NOMO-1 treated with dmso at 0.1 percent for 144 hours (cell line): ENCODE data around the gene SYCE1.

Source experiments
- DNase-seq: peaks from one replicate; lab custom pipeline; 2025; ENCODE audit not compliant: unreplicated experiment; lab: John Stamatoyannopoulos, UW

SYCE1 gene

GRCh38 chr10:133516057-133516456, 49.3 kb downstream of the SYCE1 start:
- DNase-seq, result no peak

GRCh38 chr10:133515471-133515870, 49.9 kb downstream of the SYCE1 start:
- DNase-seq, result no peak

GRCh38 chr10:133511907-133512528, 53.4 kb downstream of the SYCE1 start:
- DNase-seq, result no peak

DNA sequence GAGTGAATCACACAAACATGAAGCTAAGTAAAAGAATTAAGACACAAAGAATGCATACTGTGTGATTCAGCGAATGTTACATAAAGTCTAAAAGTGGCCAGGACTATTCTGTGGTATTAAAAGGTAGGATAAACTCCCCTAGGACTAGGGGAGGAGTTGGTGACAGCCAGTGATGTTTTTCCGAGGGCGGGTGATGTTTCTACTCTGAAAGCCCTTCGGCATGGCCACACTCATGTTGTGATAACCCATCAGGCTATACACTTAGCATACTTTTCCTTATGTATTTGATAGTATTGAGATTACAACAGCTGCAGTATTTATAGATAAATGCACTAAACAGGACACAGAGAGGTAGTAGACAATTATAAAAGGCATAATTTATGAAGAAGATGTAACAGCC, 54.0 kb downstream of the SYCE1 start:
- no peak for DNase-seq

- no peak for DNase-seq
These were observed 55.7 kb downstream of the SYCE1 start for GRCh38 chr10:133509700-133510099.
